ENCODE data around the gene PRPF4.
A peak's percentile ranks its signal among the peaks of the same experiment; 100 is the strongest.
"Not testable (repeated sequence)": the region's sequence is repeated elsewhere in the genome, so short reads cannot be mapped to it uniquely, and the experiment has no call there.

PRPF4 gene

DNA sequence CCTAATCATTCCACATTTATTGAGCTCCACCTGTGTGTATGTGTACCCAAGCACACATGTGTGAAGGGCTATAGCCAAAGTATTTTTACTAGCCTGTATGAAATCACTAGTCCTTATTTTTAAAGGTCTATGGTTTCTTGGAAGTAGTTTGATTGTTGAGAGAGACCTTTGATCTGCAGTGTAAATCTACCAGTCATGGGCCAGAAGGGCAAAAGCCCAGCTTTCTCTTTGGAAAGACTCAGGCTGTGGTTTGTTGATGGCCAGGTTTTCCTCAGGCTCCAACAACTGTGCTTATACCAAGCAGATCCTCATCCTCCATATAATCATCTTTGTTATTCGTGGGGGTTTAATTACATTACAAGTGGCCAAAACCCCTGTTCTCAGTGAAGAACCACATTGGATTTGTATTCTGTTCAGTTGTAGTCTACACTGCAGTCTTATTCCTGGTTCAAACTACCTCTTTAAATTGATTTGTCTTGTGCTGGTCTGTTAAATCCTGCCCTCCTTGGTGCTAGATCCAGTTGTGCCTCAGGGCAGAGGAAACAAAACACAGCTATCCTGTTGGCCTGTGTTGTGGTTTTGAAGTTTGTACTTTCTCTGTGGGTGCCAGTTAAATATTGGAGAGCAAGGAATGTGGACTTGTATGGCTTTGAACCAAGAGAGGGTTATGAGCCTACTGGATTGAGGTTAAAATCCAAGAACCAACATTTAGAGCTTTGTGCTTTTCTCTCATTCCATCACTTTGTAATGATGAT lies 13.4 kb upstream of the PRPF4 start:
- no peak for DNase-seq (ENCODE audit: low read depth)
- H3K4me3 ChIP-seq (ENCODE audit: low read depth, low read length): no peak overlapping the region

DNA sequence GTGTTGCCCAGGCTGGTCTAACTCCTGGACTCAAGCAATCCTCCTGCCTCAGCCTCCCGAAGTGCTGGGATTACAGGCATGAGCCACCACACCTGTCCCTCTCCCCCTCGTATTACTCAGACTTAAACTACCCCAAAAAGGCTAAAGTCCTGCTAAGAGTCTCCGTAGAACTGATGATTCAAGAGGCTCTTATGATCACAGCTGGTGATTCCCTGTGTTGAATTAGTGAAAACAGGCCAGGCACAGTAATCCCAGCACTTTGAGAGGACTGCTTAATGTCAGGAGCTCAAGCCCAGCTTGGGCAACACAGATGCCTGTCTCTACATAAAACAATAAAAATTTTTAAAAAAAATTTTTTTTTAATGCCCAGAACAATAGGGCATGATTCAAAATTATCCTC lies 9.3 kb upstream of the PRPF4 start:
- DNase-seq (ENCODE audit: low read depth): no peak
- no peak overlapping the region for H3K4me3 ChIP-seq (ENCODE audit: low read depth, low read length)

DNA sequence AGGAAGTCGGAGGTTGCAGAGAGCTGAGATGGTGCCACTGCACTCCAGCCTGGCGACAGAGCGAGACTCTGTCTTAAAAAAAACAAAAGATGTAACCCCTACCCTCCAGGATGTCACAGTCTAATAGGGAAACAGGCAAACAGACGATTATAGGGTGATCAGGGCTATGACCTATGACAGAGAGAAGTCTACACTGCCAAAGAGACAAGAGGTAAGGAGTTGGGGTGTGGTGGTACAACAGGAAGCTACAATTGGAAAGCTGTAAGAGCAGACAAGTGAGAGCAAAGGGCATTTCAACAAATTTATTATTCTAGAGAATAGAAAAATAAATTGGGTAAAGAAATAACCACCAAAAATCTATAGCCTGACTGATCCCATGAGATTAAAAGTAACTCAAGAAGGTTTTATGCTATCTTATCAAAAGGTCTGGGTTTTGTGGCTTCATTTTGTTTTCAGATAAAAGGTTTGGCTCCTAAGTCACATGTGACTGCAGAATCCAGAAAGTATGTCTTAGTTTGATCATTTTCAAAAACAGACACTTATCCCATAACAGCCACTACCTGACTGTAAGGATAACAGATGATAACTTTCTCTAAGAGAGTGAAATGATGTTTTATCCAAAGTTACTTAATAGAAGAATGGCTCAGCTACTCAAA lies 7.4 kb upstream of the PRPF4 start:
- DNase-seq (ENCODE audit: low read depth): no peak
- H3K4me3 ChIP-seq (ENCODE audit: low read depth, low read length): no peak overlapping the region

DNA sequence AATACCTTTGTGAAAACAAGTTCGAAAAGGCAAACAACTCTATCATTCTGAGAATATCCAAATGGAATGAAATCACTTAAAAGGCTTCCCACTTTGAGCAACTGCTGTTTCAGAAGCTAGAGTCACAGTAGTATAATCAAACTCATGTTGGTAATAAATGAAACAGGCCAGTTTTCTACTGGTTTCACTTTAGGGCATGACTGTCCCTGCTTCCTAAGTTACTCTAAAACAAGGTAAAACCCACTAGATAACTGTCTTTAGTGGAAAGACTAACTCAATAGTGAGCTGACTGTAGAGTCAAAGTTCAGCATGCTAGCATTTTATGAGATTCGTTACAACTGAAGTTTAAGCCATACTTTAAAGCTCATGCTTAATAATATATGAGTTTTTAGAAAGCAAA lies 6.1 kb upstream of the PRPF4 start:
- H3K4me3 ChIP-seq (ENCODE audit: low read depth, low read length): no peak overlapping the region
- no peak for DNase-seq (ENCODE audit: low read depth)

DNA sequence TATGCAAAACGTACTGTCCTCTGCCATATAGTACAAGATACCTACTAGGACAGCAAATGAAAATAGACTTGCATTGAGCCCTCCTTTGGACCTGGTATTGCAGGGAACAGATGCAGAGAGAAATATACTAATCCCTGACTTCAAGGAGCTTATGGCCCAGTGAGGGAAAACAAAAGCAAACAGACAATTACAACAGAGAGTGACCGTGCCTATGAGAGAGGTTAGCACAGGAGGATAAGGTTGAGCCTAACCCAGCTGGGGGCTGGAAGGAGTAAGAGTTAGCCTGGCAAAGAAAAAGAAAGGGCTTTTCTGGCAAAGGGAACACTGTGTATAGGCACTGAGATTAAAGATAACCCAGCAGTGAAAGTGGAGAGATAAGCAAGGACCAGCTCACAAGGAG lies 5.6 kb upstream of the PRPF4 start:
- no peak for DNase-seq (ENCODE audit: low read depth)
- H3K4me3 ChIP-seq (ENCODE audit: low read depth, low read length): no peak overlapping the region

DNA sequence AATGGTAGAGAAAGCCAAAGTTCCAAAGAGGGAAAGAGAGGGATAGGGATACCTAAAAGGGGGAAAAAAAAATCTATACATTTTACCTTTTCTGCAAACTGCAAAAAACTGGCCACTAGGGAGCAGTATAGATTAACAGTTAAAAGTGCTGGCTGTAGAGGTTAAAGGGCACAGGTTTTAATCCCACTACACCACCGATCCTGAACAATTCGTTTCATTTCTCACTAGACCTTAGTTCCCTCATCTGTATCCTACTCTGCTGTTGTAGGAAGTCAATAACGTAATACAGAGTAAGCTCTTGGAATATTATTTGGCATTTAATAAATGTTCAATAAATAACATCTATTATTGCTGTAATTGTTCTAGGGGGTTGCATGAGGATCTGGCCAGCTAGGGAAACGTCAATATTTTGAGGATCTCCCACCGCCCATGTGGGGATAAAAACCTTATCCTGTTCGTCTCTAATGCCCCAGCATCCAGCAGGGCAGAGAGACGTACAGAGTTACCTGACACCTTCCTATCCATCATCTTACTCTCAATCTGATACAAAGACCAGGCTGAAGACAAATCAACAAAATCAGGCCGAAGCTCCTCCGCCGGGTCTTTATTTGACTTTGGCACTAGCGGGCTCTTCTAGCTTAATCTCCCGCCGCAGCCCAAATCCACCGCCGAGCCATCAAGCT lies 843 bp upstream of the PRPF4 start:
- H3K4me3 ChIP-seq (ENCODE audit: low read depth, low read length): peak overlapping the region; percentile 62
- DNase-seq (ENCODE audit: low read depth): peak; percentile 11

DNA sequence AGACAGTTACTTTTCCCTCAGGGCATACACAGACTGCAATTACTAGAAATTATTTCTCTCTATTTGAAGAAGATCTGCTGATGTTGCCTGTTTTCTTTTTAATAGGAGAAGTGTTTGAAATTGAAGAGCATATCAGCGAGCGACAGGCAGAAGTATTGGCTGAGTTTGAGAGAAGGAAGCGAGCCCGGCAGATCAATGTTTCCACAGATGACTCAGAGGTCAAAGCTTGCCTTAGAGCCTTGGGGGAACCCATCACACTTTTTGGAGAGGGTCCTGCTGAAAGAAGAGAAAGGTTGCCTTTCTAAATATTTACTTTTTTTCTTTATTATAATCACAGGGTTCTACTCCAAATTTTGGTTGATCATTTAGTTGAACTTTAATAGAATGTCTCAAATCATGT lies 3.4 kb downstream of the PRPF4 start:
- no peak overlapping the region for H3K4me3 ChIP-seq (ENCODE audit: low read depth, low read length)
- DNase-seq (ENCODE audit: low read depth): no peak

DNA sequence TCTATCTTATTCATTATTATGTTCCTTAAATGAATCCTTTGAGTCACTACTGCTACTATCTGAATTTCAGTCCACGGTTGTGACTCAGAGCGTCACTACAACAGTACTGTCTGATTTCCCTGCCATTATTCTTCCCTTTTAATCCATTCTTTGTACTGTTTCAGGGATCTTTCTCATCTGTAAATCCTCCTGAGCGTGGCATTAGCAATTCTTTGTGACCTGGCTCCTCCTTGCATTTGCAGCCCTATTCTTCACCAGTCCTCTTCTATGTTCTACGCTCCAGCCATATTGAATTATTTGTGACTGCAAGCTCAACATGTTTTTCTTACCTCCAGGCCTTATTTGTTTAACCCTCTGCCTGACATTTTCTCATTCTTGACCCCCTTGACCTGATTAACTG lies 5.9 kb downstream of the PRPF4 start:
- DNase-seq (ENCODE audit: low read depth): no peak
- H3K4me3 ChIP-seq (ENCODE audit: low read depth, low read length): no peak overlapping the region

DNA sequence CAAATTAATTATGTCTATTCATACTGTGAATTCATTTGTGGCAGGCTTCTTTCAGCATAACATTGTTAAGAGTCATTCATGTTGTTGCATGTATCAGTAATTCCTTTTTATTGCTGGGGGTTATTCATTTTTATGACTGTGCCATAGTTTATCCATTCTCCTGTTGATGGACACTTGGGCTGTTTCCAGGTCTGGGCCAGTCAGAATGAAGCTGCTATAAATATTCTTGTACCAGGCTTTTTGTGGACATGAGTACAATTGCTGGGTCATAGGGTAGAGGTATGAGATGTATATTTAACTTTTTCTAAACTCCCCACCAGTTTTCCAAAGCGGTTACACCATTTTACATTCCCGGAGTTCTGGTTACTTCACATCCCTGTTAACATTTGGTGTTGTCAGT lies 13.6 kb downstream of the PRPF4 start:
- no peak for DNase-seq (ENCODE audit: low read depth)
- no peak overlapping the region for H3K4me3 ChIP-seq (ENCODE audit: low read depth, low read length)

DNA sequence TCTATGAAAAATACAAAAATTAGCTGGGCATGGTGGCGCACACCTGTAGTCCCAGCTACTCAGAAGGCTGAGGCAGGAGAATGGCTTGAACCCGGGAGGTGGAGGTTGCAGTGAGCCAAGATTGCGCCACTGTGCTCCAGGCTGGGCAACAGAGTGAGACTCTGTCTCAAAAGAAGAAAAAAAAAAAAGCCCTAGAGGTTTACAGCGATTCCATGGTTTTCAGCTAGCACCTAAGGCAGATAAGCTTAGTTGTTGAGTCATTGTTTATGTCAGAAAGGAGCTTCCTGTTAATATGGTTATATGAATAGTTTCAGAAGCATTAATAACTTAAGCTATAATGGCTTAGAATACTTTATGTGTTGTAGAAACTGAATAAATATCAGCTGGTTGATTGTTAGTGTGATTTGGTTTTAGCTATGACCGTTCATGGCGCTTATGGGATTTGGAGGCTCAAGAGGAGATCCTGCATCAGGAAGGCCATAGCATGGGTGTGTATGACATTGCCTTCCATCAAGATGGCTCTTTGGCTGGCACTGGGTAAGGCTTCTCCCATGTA lies 14.7 kb downstream of the PRPF4 start:
- no peak for DNase-seq (ENCODE audit: low read depth)

DNA sequence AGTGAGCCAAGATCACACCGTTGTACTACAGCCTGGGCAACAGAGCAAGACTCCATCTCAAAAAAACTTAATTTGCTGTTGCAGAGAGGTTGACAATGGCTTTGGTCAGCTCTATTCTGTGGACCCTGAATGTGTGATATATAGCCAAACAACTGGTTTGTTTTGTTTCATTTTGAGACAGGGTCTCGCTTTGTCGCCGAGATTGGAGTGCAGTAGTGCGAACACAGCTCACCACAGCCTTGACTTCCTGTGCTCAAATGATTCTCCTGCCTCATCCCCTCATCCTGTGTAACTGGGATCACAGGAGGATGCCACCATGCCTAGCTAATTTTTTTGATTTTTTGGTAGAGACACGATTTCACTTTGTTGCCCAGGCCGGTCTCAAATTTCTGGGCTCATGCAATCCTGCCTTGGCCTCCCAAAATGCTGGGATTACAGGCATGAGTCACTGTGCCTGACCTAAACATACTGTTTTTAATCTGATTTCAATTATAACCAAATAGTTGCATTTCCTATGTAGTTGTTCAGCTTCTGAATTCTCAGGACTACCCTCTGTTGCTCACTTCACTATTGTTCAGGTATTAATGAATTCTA lies 17.9 kb downstream of the PRPF4 start:
- H3K4me3 ChIP-seq (ENCODE audit: low read depth, low read length): no peak overlapping the region
- DNase-seq (ENCODE audit: low read depth): no peak

More for the DNA sequence above, 14.7 kb downstream of the PRPF4 start:
- no peak overlapping the region for H3K4me3 ChIP-seq (ENCODE audit: low read depth, low read length)

DNA sequence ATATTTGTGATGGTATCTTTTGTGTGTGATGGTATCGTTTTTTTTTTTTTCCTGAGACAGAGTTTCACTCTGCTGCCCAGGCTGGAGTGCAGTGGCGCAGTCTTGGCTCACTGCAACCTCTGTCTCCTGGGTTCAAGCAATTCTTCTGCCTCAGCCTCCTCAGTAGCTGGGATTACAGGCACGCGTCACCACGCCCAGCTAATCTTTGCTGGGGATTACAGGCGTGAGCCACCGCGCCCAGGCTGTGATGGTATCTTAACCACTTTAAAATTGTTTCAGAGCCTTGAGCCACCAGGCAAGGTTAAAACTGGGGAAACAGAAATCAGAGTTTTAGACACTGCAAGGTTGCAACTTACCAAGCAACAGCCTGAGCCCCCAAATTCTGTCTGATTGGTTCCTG lies 20.8 kb downstream of the PRPF4 start:
- H3K4me3 ChIP-seq (ENCODE audit: low read depth, low read length); DNase-seq (ENCODE audit: low read depth): not testable (repeated sequence)

DNA sequence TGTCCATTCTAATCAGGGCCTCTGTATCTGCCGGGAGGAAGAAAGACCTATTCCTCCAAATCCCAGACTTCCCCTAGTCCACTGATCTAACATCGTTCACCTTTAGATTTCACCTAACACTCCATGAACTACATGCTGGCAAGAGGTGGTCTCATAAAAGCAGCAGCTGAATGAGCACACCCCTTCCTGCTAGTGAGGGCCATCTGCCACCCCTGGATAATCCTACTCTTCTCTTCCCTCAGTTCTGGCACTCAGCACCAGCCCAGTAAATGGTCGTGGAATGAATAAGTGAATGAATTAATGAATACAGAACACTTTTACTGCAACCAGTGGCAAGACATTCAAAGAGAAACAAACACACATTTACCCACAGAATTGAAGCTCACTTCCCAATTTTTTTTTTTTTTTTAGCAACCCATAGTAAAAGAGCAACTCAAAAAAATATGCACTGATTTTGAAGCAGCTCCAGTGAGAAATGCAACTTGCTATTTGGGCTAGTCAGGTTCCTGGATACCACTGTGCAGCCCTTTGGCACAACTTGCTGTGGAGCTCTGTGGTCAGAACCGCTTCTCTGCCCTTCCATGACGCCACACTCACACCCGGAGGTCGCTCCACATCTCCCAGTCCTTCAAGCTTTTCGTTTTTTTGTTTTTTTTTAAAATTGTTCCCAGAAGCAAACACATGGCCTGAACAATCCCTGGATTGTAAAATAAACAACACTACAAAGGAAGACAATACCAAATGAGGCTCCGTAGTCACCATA lies 21.5 kb downstream of the PRPF4 start:
- H3K4me3 ChIP-seq (ENCODE audit: low read depth, low read length): no peak overlapping the region
- no peak for DNase-seq (ENCODE audit: low read depth)

DNA sequence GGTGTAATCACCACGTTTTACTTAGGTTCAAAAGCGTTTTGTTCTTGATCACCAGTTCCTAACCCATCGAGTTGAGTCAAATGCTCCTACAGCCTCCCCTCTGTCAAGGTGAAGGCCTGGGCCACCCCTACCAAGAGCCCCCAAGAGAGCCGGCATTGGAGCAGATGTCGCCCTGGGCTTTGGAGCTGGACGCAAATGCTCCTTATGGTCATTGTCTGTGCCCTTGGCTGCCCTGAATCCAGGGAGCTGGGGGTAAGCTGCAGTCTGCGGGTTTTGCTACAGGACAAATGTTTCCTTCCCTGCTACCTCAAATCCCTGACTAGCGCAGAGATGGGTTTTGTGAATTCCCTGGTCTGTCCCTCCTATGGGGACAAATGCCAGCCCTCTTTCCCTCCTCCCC lies 22.9 kb downstream of the PRPF4 start:
- DNase-seq (ENCODE audit: low read depth): no peak
- H3K4me3 ChIP-seq (ENCODE audit: low read depth, low read length): no peak overlapping the region

DNA sequence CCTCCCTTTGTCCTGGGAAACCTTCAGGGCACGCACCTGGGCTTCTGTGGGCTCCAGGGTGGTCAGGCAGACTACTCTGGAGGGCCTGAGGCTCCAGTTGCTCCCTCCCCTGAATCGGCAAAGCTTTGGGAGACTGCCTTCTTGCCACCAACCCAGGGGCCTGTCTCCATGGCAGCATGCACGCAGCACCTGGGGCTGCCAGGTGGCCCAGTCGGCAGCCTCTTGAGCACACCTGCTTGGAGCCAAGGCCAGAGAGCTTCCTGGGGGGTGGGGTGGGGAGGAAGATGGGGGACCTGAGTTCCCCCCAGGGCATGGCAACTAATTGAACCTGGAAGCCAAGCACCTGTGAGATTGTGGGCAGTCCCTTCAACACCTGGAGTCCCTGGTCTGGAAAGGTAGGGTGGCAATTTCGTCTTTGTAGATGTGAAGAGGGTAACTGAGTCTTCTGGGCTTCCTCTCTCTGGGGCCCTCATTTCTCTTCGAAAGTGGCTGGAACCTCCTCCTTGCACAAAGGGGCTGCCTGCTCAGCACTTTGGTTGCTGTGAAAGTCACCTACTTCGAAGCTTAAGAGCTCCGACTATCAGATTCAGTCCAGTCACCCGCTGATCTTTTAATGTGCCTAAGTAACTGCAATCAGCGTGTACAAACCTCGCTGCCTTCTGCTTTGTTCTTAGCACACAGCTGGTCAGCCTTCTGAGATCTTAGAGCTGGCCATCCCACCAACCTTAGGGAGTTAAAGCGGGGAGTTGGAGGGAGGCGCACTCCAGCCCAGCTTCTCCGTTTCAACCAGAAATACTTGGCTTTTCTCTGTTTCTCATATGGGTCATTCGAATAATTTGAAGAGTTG lies 23.7 kb downstream of the PRPF4 start:
- no peak overlapping the region for H3K4me3 ChIP-seq (ENCODE audit: low read depth, low read length)
- DNase-seq (ENCODE audit: low read depth): no peak

DNA sequence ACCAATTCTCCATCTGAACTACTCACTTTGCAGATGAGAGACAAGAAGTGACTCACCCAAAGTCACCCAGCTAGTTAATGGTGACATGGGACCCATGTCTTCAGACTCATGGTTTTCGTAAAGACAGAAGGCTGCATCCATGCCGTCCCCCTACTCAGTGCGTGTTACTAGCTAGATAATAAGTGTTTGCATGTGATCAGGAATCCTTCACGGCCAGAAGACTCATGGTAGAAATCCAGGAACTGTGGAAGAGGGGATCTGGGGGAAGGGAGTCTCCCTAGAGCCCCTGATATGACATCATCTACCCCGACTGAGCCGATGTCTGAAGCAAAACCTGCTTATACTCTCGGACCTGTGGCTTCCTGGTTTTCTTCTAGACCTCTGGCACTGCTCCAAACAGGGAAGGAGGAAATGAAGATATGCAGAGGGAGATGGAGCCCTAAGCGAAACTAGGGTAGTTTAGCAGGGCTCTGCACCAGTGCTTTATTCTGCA lies 24.4 kb downstream of the PRPF4 start:
- H3K4me3 ChIP-seq (ENCODE audit: low read depth, low read length): peak overlapping the region; percentile 1
- DNase-seq (ENCODE audit: low read depth): no peak

DNA sequence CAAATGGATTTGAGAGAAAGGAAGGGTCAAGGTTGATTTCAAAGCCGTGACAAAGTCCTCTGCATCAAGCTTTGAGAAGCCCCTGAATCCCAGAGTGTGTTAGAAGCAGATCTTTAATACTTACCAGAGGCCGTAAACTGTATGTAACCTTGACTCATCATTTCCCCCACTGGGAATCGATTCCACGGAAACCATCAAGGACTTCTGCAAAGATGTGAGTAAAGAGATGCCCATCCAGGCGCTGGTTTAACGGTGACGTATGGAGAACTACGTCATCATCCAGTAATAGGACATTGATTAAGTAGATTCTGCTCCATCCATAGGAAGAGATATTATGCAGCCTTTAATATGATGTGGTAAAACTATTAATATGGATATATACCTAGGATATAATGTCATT lies 26.1 kb downstream of the PRPF4 start:
- no peak for DNase-seq (ENCODE audit: low read depth)
- H3K4me3 ChIP-seq (ENCODE audit: low read depth, low read length): no peak overlapping the region

DNA sequence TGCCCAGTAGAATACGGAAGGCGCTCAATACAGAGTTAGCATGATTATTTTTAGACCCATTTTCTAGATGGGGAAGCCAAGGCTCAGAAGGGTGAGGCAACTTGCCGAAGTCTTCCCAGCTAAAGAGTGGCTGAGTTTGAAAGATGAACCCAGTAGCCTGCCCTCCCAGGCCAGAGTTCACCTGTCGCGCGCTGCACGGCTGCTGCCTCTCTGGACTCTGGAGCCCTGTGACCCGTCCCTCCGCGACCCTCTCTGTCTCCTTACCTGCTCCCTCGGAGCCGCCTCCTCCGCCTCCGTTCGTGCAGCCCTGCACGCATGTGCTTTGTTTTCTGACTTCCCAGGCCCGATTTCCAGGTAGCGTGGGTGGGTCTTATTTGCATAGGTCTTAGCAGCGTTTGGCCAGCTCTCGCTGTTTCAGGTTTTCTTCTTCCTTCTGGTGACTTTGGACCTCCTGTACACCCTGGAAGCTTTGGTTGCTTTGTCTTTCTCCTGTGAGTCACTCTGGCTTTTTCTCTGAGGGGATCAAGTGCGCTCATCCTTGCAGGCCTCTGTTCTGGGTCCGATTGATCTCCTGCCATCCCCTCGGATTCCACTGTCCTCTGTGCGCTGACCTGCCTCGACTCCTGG lies 27.4 kb downstream of the PRPF4 start, which contains the start of gene RNF183:
Gene RNF183 (minus strand): TSS at position 585 of the 627 bp plus-strand sequence. CDS start 5,192 bp downstream, outside the sequence.
- H3K4me3 ChIP-seq (ENCODE audit: low read depth, low read length): no peak within 1 kb of the TSS
- no peak for DNase-seq (ENCODE audit: low read depth)

Measured in skeletal muscle cell (primary cell).